ENCODE data around the gene SAFB.

DNA sequence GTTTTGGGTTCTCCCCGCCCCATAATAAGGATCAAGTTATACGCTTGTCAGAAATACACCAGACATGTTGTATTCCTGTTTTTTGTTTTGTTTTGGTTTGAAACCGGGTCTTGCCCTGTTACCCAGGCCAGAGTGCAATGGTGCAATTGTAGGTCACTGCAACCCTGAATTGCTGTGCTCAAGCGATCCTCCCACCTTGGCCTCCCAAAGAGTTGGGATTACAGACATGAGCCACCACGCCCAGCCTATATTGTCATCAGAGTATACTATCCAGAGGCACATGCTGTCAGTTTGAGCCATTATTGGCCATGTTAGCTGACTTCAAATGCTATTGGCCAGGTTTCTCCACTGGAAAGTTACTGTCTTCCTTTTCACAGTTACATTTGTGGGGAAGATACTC lies 9.8 kb downstream of the SAFB start:
- TF ChIP-seq, protein P1, sequence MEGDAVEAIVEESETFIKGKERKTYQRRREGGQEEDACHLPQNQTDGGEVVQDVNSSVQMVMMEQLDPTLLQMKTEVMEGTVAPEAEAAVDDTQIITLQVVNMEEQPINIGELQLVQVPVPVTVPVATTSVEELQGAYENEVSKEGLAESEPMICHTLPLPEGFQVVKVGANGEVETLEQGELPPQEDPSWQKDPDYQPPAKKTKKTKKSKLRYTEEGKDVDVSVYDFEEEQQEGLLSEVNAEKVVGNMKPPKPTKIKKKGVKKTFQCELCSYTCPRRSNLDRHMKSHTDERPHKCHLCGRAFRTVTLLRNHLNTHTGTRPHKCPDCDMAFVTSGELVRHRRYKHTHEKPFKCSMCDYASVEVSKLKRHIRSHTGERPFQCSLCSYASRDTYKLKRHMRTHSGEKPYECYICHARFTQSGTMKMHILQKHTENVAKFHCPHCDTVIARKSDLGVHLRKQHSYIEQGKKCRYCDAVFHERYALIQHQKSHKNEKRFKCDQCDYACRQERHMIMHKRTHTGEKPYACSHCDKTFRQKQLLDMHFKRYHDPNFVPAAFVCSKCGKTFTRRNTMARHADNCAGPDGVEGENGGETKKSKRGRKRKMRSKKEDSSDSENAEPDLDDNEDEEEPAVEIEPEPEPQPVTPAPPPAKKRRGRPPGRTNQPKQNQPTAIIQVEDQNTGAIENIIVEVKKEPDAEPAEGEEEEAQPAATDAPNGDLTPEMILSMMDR (IDR thresholded peaks at IDR 0.05; ENCODE audit: poor library complexity): no peak
- TF ChIP-seq EZH2 (IDR thresholded peaks at IDR 0.05; ENCODE audit: borderline replicate concordance) (no peak), EZH2phosphoT487 (IDR thresholded peaks at IDR 0.05; ENCODE audit: low read depth, severe bottlenecking, unreplicated experiment) (no peak)
